ENCODE data around the gene STRN4. TPM values are rescaled to one million over a fixed set of nuclear protein-coding genes. Genes with fewer than 3 reads are reported as not detected.

The STRN4 gene
- polyA plus RNA-seq (2013, experiment 1 of 2), result 56.4 TPM
- 56.1 TPM for polyA plus RNA-seq (2013, experiment 2 of 2)

- Histone ChIP-seq H3K36me3 (ENCODE audit: control insufficient read depth in 1 of 2, insufficient read depth in 2 of 2, low read depth in 1 of 2, low read length in 2 of 2) (peaks cover 16 to 22% of the 10 kb centered on the region in 2 experiments), H3K4me2 (ENCODE audit: low read length, poor library complexity, severe bottlenecking) (peak within 1 kb of the TSS; percentile 97), H2BK12ac (ENCODE audit: low read length in 2 of 2) (peak within 1 kb of the TSS; percentile 31 to 43), H3K9ac (ENCODE audit: low read length) (peak within 1 kb of the TSS; percentile 95), H3K4ac (ENCODE audit: low read depth in 1 of 2, low read length in 2 of 2) (peak within 1 kb of the TSS; percentile 76 to 95), H2AK5ac (ENCODE audit: low read length, severe bottlenecking) (peak within 1 kb of the TSS; percentile 15), H4K8ac (ENCODE audit: low read length) (peak within 1 kb of the TSS; percentile 86), H3K27ac (ENCODE audit: low read length, poor library complexity, severe bottlenecking) (no peak within 1 kb of the TSS), H3K14ac (ENCODE audit: low read length in 2 of 2) (peak within 1 kb of the TSS in 1 of 2 experiments; percentile 80), H3K18ac (ENCODE audit: low read depth in 1 of 2, low read length in 2 of 2) (peak within 1 kb of the TSS; percentile 88 to 96), H3K9me3 (ENCODE audit: control insufficient read depth, low read length) (no peaks in the 10 kb centered on the region), H2BK15ac (ENCODE audit: low read depth, poor library complexity, severe bottlenecking) (peak within 1 kb of the TSS; percentile 74), H4K91ac (ENCODE audit: low read length) (peak within 1 kb of the TSS; percentile 78), H3K27me3 (ENCODE audit: control insufficient read depth in 1 of 2, insufficient read depth in 1 of 2, low read length in 2 of 2) (no peaks in the 10 kb centered on the region), H2BK120ac (ENCODE audit: low read depth, low read length) (peak within 1 kb of the TSS; percentile 82), H2BK5ac (ENCODE audit: low read depth, low read length, poor library complexity, severe bottlenecking) (peak within 1 kb of the TSS; percentile 75), H2AFZ (ENCODE audit: low read depth, low read length) (peak within 1 kb of the TSS; percentile 89), H3K4me3 (ENCODE audit: insufficient read depth in 1 of 2, low read depth in 1 of 2, low read length in 2 of 2) (peak within 1 kb of the TSS; percentile 94 to 96), H3K79me1 (replicated peaks; ENCODE audit: low read length, poor library complexity, severe bottlenecking) (peaks cover 15% of the 10 kb centered on the region), H3K23ac (ENCODE audit: low read length in 2 of 2) (peak within 1 kb of the TSS in 1 of 2 experiments; percentile 90), H3K4me1 (ENCODE audit: control insufficient read depth, insufficient read depth, low read depth, low read length) (peaks cover 21% of the 10 kb centered on the region)
- peak; percentile 46 for DNase-seq
- WGBS, result 5% methylated on average over 7 of the region's 74 CpGs
Observed at GRCh38 chr19:46746281-46747057, at the start of gene STRN4. Gene STRN4 (minus strand): TSS chr19:46746450. CDS start chr19:46746430, 20 bp downstream.

- Histone ChIP-seq H3K79me1 (replicated peaks; ENCODE audit: low read length, poor library complexity, severe bottlenecking) (no peaks in the 10 kb centered on the region), H4K8ac (ENCODE audit: low read length) (peak overlapping the region; percentile 33), H3K4me2 (ENCODE audit: low read length, poor library complexity, severe bottlenecking) (no peak overlapping the region), H3K27me3 (ENCODE audit: control insufficient read depth in 1 of 2, insufficient read depth in 1 of 2, low read length in 2 of 2) (no peaks in the 10 kb centered on the region), H3K9me3 (ENCODE audit: control insufficient read depth, low read length) (no peaks in the 10 kb centered on the region), H2AFZ (ENCODE audit: low read depth, low read length) (no peak overlapping the region), H3K23ac (ENCODE audit: low read length in 2 of 2) (no peak overlapping the region), H3K27ac (ENCODE audit: low read length, poor library complexity, severe bottlenecking) (no peak overlapping the region), H3K36me3 (ENCODE audit: control insufficient read depth in 1 of 2, insufficient read depth in 2 of 2, low read depth in 1 of 2, low read length in 2 of 2) (no peaks in the 10 kb centered on the region), H2AK5ac (ENCODE audit: low read length, severe bottlenecking) (no peak overlapping the region), H2BK120ac (ENCODE audit: low read depth, low read length) (no peak overlapping the region), H3K9ac (ENCODE audit: low read length) (no peak overlapping the region), H3K4me3 (ENCODE audit: insufficient read depth in 1 of 2, low read depth in 1 of 2, low read length in 2 of 2) (no peak overlapping the region), H2BK12ac (ENCODE audit: low read length in 2 of 2) (peak overlapping the region; percentile 14 to 89), H3K4ac (ENCODE audit: low read depth in 1 of 2, low read length in 2 of 2) (peak overlapping the region in 1 of 2 experiments; percentile 86), H4K91ac (ENCODE audit: low read length) (no peak overlapping the region), H3K18ac (ENCODE audit: low read depth in 1 of 2, low read length in 2 of 2) (peak overlapping the region; percentile 26 to 65), H3K4me1 (ENCODE audit: control insufficient read depth, insufficient read depth, low read depth, low read length) (peaks cover 16% of the 10 kb centered on the region), H2BK15ac (ENCODE audit: low read depth, poor library complexity, severe bottlenecking) (peak overlapping the region; percentile 44), H2BK5ac (ENCODE audit: low read depth, low read length, poor library complexity, severe bottlenecking) (no peak overlapping the region), H3K14ac (ENCODE audit: low read length in 2 of 2) (no peak overlapping the region)
- WGBS, result 60% methylated on average over 5 of the region's 5 CpGs
- DNase-seq, result peak; percentile 90
Observed at GRCh38 chr19:46791944-46792343, 45.7 kb upstream of the STRN4 start.

GRCh38 chr19:46789371-46789770, 43.1 kb upstream of the STRN4 start:
- WGBS, result 89% methylated on average over 8 of the region's 8 CpGs
- Histone ChIP-seq H3K14ac (ENCODE audit: low read length in 2 of 2) (no peak overlapping the region), H3K23ac (ENCODE audit: low read length in 2 of 2) (no peak overlapping the region), H3K36me3 (ENCODE audit: control insufficient read depth in 1 of 2, insufficient read depth in 2 of 2, low read depth in 1 of 2, low read length in 2 of 2) (no peaks in the 10 kb centered on the region), H4K8ac (ENCODE audit: low read length) (no peak overlapping the region), H3K18ac (ENCODE audit: low read depth in 1 of 2, low read length in 2 of 2) (no peak overlapping the region), H2BK5ac (ENCODE audit: low read depth, low read length, poor library complexity, severe bottlenecking) (no peak overlapping the region), H2AK5ac (ENCODE audit: low read length, severe bottlenecking) (no peak overlapping the region), H3K79me1 (replicated peaks; ENCODE audit: low read length, poor library complexity, severe bottlenecking) (no peaks in the 10 kb centered on the region), H2BK15ac (ENCODE audit: low read depth, poor library complexity, severe bottlenecking) (no peak overlapping the region), H3K27me3 (ENCODE audit: control insufficient read depth in 1 of 2, insufficient read depth in 1 of 2, low read length in 2 of 2) (no peaks in the 10 kb centered on the region), H3K9ac (ENCODE audit: low read length) (no peak overlapping the region), H4K91ac (ENCODE audit: low read length) (no peak overlapping the region), H3K4me3 (ENCODE audit: insufficient read depth in 1 of 2, low read depth in 1 of 2, low read length in 2 of 2) (no peak overlapping the region), H3K4me1 (ENCODE audit: control insufficient read depth, insufficient read depth, low read depth, low read length) (peaks cover 30% of the 10 kb centered on the region), H3K9me3 (ENCODE audit: control insufficient read depth, low read length) (no peaks in the 10 kb centered on the region), H3K27ac (ENCODE audit: low read length, poor library complexity, severe bottlenecking) (no peak overlapping the region), H2BK12ac (ENCODE audit: low read length in 2 of 2) (peak overlapping the region in 1 of 2 experiments; percentile 17), H3K4me2 (ENCODE audit: low read length, poor library complexity, severe bottlenecking) (no peak overlapping the region), H3K4ac (ENCODE audit: low read depth in 1 of 2, low read length in 2 of 2) (no peak overlapping the region), H2AFZ (ENCODE audit: low read depth, low read length) (no peak overlapping the region), H2BK120ac (ENCODE audit: low read depth, low read length) (no peak overlapping the region)
- no peak for DNase-seq

GRCh38 chr19:46788968-46789338, 42.7 kb upstream of the STRN4 start:
- no peak overlapping the region for H2BK15ac ChIP-seq (ENCODE audit: low read depth, poor library complexity, severe bottlenecking)

More at GRCh38 chr19:46788968-46789338, 42.7 kb upstream of the STRN4 start:
- Histone ChIP-seq H3K4me2 (ENCODE audit: low read length, poor library complexity, severe bottlenecking) (no peak overlapping the region), H3K27ac (ENCODE audit: low read length, poor library complexity, severe bottlenecking) (no peak overlapping the region), H2BK12ac (ENCODE audit: low read length in 2 of 2) (peak overlapping the region in 1 of 2 experiments; percentile 17), H3K4ac (ENCODE audit: low read depth in 1 of 2, low read length in 2 of 2) (no peak overlapping the region), H3K23ac (ENCODE audit: low read length in 2 of 2) (no peak overlapping the region), H2AFZ (ENCODE audit: low read depth, low read length) (no peak overlapping the region), H3K18ac (ENCODE audit: low read depth in 1 of 2, low read length in 2 of 2) (no peak overlapping the region), H3K79me1 (replicated peaks; ENCODE audit: low read length, poor library complexity, severe bottlenecking) (peaks cover 3% of the 10 kb centered on the region), H3K14ac (ENCODE audit: low read length in 2 of 2) (no peak overlapping the region), H3K4me1 (ENCODE audit: control insufficient read depth, insufficient read depth, low read depth, low read length) (peaks cover 34% of the 10 kb centered on the region), H4K91ac (ENCODE audit: low read length) (no peak overlapping the region), H2BK120ac (ENCODE audit: low read depth, low read length) (no peak overlapping the region), H3K27me3 (ENCODE audit: control insufficient read depth in 1 of 2, insufficient read depth in 1 of 2, low read length in 2 of 2) (no peaks in the 10 kb centered on the region), H3K9me3 (ENCODE audit: control insufficient read depth, low read length) (no peaks in the 10 kb centered on the region), H3K36me3 (ENCODE audit: control insufficient read depth in 1 of 2, insufficient read depth in 2 of 2, low read depth in 1 of 2, low read length in 2 of 2) (peaks cover 2% of the 10 kb centered on the region in 2 experiments), H3K4me3 (ENCODE audit: insufficient read depth in 1 of 2, low read depth in 1 of 2, low read length in 2 of 2) (no peak overlapping the region), H2BK5ac (ENCODE audit: low read depth, low read length, poor library complexity, severe bottlenecking) (no peak overlapping the region), H4K8ac (ENCODE audit: low read length) (no peak overlapping the region), H3K9ac (ENCODE audit: low read length) (no peak overlapping the region), H2AK5ac (ENCODE audit: low read length, severe bottlenecking) (no peak overlapping the region)
- whole genome bisulfite sequencing, result 69% methylated on average over 9 of the region's 9 CpGs
- no peak for DNase-seq
